GM23338 (cell line): Measurements from ENCODE around the gene FHIP1B.

Experiments used
- CREB1 ChIP-seq: fragments of 250-450 bp; sonication (Bioruptor Pico); IDR thresholded peaks from 2 replicates; pipeline ENCODE4 v1.5.0; 2020; ENCODE audit warnings: low read depth, mild to moderate bottlenecking, moderate library complexity
- EZH2 ChIP-seq: fragments of 200-600 bp; sonication (generic); IDR thresholded peaks from one replicate; pipeline ENCODE4 v1.8.0; 2017; ENCODE audit warnings: antibody characterized with exemption, mild to moderate bottlenecking, low read depth; ENCODE audit not compliant: unreplicated experiment
- EZH2phosphoT487 ChIP-seq: fragments of 200-600 bp; sonication (generic); IDR thresholded peaks from one replicate; pipeline ENCODE4 v1.8.1; 2018; ENCODE audit warnings: antibody characterized with exemption; ENCODE audit not compliant: unreplicated experiment
- NANOG ChIP-seq: IDR thresholded peaks from 2 replicates; pipeline ENCODE4 v1.6.1; 2016; ENCODE audit warnings: antibody characterized with exemption, borderline replicate concordance
- POLR2AphosphoS5 ChIP-seq: IDR thresholded peaks from 2 replicates; pipeline ENCODE4 v1.6.1; 2016; ENCODE audit warnings: antibody characterized with exemption, low read depth
- STAT1 ChIP-seq: IDR thresholded peaks from one replicate; pipeline ENCODE4 v1.6.1; 2016; ENCODE audit warnings: antibody characterized with exemption; ENCODE audit not compliant: unreplicated experiment
- ZNF114 ChIP-seq: fragments of 250-450 bp; sonication (Bioruptor Pico); IDR thresholded peaks from 2 replicates; pipeline ENCODE4 v1.5.0; 2020; ENCODE audit warnings: mild to moderate bottlenecking, moderate library complexity
- ZNF331 ChIP-seq: fragments of 250-450 bp; sonication (Bioruptor Pico); IDR thresholded peaks from 2 replicates; pipeline ENCODE4 v1.5.0; 2020; ENCODE audit warnings: low read depth, mild to moderate bottlenecking, moderate library complexity
- TF ChIP-seq, protein P1 (sequence below), 2 experiments: fragments of 200-600 bp in 1 of 2; sonication (generic) in 1 of 2; conservative IDR thresholded peaks; 2 replicates each; pipeline versions ENCODE4 v1.5.1 to v1.6.1; 2016 to 2017; ENCODE audit warnings: antibody characterized with exemption in 2 of 2, low read depth in 2 of 2, mild to moderate bottlenecking in 2 of 2, moderate library complexity in 1 of 2
- TF ChIP-seq, protein P2 (sequence below): IDR thresholded peaks from one replicate; pipeline ENCODE4 v1.6.1; 2018; ENCODE audit warnings: antibody characterized with exemption; ENCODE audit not compliant: unreplicated experiment
- TF ChIP-seq, protein P3 (sequence below): IDR thresholded peaks from 2 replicates; pipeline ENCODE4 v1.6.1; 2016; ENCODE audit warnings: antibody characterized with exemption

DNA sequence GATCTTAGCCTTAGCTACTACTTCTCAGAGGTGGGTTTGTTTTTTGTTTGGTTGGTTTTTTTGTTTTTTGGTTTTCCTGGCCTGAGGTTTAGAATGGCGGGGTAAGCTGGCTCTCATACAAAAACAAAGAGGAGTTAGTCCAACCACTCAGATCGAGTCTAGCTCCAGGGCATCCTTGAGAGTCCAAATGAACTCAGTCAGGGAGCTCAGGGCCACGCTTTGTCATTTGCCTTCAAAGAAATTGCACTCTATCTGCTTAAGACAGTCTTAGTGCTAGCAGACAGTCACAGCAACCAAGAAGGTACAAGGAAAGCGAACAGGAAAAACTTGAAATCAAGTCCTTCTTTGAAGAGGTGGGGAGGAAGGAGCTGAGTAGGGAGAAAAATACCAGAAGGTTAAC is 17.9 kb downstream of the FHIP1B start:
- TF ChIP-seq, protein P1, sequence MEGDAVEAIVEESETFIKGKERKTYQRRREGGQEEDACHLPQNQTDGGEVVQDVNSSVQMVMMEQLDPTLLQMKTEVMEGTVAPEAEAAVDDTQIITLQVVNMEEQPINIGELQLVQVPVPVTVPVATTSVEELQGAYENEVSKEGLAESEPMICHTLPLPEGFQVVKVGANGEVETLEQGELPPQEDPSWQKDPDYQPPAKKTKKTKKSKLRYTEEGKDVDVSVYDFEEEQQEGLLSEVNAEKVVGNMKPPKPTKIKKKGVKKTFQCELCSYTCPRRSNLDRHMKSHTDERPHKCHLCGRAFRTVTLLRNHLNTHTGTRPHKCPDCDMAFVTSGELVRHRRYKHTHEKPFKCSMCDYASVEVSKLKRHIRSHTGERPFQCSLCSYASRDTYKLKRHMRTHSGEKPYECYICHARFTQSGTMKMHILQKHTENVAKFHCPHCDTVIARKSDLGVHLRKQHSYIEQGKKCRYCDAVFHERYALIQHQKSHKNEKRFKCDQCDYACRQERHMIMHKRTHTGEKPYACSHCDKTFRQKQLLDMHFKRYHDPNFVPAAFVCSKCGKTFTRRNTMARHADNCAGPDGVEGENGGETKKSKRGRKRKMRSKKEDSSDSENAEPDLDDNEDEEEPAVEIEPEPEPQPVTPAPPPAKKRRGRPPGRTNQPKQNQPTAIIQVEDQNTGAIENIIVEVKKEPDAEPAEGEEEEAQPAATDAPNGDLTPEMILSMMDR (conservative IDR thresholded peaks at IDR 0.05; ENCODE audit: low read depth in 2 of 2), result no peak
- no peak for TF ChIP-seq EZH2
- TF ChIP-seq ZNF114 (CRISPR knock-in tag), result no peak
- TF ChIP-seq, protein P2, sequence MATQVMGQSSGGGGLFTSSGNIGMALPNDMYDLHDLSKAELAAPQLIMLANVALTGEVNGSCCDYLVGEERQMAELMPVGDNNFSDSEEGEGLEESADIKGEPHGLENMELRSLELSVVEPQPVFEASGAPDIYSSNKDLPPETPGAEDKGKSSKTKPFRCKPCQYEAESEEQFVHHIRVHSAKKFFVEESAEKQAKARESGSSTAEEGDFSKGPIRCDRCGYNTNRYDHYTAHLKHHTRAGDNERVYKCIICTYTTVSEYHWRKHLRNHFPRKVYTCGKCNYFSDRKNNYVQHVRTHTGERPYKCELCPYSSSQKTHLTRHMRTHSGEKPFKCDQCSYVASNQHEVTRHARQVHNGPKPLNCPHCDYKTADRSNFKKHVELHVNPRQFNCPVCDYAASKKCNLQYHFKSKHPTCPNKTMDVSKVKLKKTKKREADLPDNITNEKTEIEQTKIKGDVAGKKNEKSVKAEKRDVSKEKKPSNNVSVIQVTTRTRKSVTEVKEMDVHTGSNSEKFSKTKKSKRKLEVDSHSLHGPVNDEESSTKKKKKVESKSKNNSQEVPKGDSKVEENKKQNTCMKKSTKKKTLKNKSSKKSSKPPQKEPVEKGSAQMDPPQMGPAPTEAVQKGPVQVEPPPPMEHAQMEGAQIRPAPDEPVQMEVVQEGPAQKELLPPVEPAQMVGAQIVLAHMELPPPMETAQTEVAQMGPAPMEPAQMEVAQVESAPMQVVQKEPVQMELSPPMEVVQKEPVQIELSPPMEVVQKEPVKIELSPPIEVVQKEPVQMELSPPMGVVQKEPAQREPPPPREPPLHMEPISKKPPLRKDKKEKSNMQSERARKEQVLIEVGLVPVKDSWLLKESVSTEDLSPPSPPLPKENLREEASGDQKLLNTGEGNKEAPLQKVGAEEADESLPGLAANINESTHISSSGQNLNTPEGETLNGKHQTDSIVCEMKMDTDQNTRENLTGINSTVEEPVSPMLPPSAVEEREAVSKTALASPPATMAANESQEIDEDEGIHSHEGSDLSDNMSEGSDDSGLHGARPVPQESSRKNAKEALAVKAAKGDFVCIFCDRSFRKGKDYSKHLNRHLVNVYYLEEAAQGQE, result no peak
- TF ChIP-seq POLR2AphosphoS5, result no peak
- no peak for TF ChIP-seq EZH2phosphoT487
- no peak for TF ChIP-seq ZNF331 (CRISPR knock-in tag)
- no peak for TF ChIP-seq NANOG
- TF ChIP-seq STAT1, result no peak
- no peak for TF ChIP-seq CREB1 (CRISPR knock-in tag)
- TF ChIP-seq, protein P3, sequence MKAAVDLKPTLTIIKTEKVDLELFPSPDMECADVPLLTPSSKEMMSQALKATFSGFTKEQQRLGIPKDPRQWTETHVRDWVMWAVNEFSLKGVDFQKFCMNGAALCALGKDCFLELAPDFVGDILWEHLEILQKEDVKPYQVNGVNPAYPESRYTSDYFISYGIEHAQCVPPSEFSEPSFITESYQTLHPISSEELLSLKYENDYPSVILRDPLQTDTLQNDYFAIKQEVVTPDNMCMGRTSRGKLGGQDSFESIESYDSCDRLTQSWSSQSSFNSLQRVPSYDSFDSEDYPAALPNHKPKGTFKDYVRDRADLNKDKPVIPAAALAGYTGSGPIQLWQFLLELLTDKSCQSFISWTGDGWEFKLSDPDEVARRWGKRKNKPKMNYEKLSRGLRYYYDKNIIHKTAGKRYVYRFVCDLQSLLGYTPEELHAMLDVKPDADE, result no peak
